GM23338 (cell line): ENCODE data around the gene BBX. TPM values are rescaled to one million over a fixed set of nuclear protein-coding genes. Genes with fewer than 3 reads are reported as not detected.

Experiments used
- ATAC-seq: fragments of 200-7000 bp; cut with Tn5 transposase; 3 replicates; pipeline ENCODE4 v1.9.1; 2020
- DNase-seq: peaks from one replicate; pipeline ENCODE4 v3.0.0-alpha.2; 2015; ENCODE audit warnings: low spot score
- H2AFZ ChIP-seq: fragments of 200-600 bp; sonication (generic); 2 replicates; pipeline ENCODE4 v1.8.0; 2016; ENCODE audit warnings: antibody characterized with exemption, mild to moderate bottlenecking, moderate library complexity
- H3F3A ChIP-seq: fragments of 200-600 bp; sonication (generic); replicated peaks from 2 replicates; pipeline ENCODE4 v1.8.0; 2017; ENCODE audit warnings: antibody characterized with exemption, mixed run types, low read depth
- H3K27ac ChIP-seq: fragments of 200-600 bp; sonication (generic); 2 replicates; pipeline ENCODE4 v1.6.1; 2016; ENCODE audit warnings: low read depth
- H3K27me3 ChIP-seq: fragments of 200-600 bp; sonication (generic); 2 replicates; pipeline ENCODE4 v1.8.0; 2016; ENCODE audit warnings: mild to moderate bottlenecking, mixed run types, moderate library complexity; ENCODE audit not compliant: insufficient read depth
- H3K36me3 ChIP-seq: fragments of 200-600 bp; sonication (generic); 2 replicates; pipeline ENCODE4 v1.8.0; 2016; ENCODE audit warnings: mild to moderate bottlenecking; ENCODE audit not compliant: insufficient read depth
- H3K4me1 ChIP-seq: fragments of 200-600 bp; sonication (generic); 2 replicates; pipeline ENCODE4 v1.8.0; 2016; ENCODE audit warnings: mild to moderate bottlenecking, moderate library complexity; ENCODE audit not compliant: insufficient read depth
- H3K4me2 ChIP-seq: fragments of 200-600 bp; sonication (generic); 2 replicates; pipeline ENCODE4 v1.7.1; 2017; ENCODE audit warnings: mixed run types
- H3K4me3 ChIP-seq: fragments of 200-600 bp; sonication (generic); 2 replicates; pipeline ENCODE4 v1.6.1; 2016; ENCODE audit warnings: mixed run types
- H3K79me2 ChIP-seq: fragments of 200-600 bp; sonication (generic); replicated peaks from 2 replicates; pipeline ENCODE4 v1.8.0; 2017; ENCODE audit warnings: mild to moderate bottlenecking; ENCODE audit not compliant: insufficient read depth
- H3K9me2 ChIP-seq: fragments of 200-600 bp; sonication (generic); 2 replicates; pipeline ENCODE4 v1.8.0; 2017; ENCODE audit not compliant: insufficient read depth
- H4K20me1 ChIP-seq: fragments of 200-600 bp; sonication (generic); replicated peaks from 2 replicates; pipeline ENCODE4 v1.8.0; 2017; ENCODE audit warnings: mild to moderate bottlenecking; ENCODE audit not compliant: insufficient read depth
- H3K27ac Mint-ChIP-seq: 2 replicates; pipeline ENCODE4 v1.8.0; 2020; ENCODE audit warnings: inconsistent platforms, mild to moderate bottlenecking, moderate library complexity, mixed read lengths
- H3K27me3 Mint-ChIP-seq: 3 replicates; pipeline ENCODE4 v1.8.0; 2022; ENCODE audit warnings: low read depth, mild to moderate bottlenecking, moderate library complexity, mixed read lengths, inconsistent platforms; ENCODE audit not compliant: insufficient read depth, poor library complexity
- H3K36me3 Mint-ChIP-seq: 3 replicates; pipeline ENCODE4 v1.8.0; 2021; ENCODE audit warnings: low read depth, mild to moderate bottlenecking, inconsistent platforms, moderate library complexity, mixed read lengths
- H3K4me1 Mint-ChIP-seq: 3 replicates; pipeline ENCODE4 v1.8.0; 2020; ENCODE audit warnings: mild to moderate bottlenecking, inconsistent platforms, mixed read lengths
- H3K4me3 Mint-ChIP-seq: 3 replicates; pipeline ENCODE4 v1.8.0; 2021; ENCODE audit warnings: moderate library complexity, mild to moderate bottlenecking, inconsistent platforms, mixed read lengths
- H3K9me3 Mint-ChIP-seq: 3 replicates; pipeline ENCODE4 v1.8.0; 2020; ENCODE audit warnings: moderate library complexity, mild to moderate bottlenecking, inconsistent platforms, mixed read lengths
- CREB1 ChIP-seq: fragments of 250-450 bp; sonication (Bioruptor Pico); IDR thresholded peaks from 2 replicates; pipeline ENCODE4 v1.5.0; 2020; ENCODE audit warnings: low read depth, mild to moderate bottlenecking, moderate library complexity
- CTCF ChIP-seq, 2 experiments: fragments of 200-600 bp in 1 of 2; sonication (generic) in 1 of 2; conservative IDR thresholded peaks; 2 replicates each; pipeline versions ENCODE4 v1.5.1 to v1.6.1; 2016 to 2017; ENCODE audit warnings: antibody characterized with exemption in 2 of 2, low read depth in 2 of 2, mild to moderate bottlenecking in 2 of 2, moderate library complexity in 1 of 2
- ETS1 ChIP-seq: IDR thresholded peaks from 2 replicates; pipeline ENCODE4 v1.6.1; 2016; ENCODE audit warnings: antibody characterized with exemption
- EZH2 ChIP-seq: fragments of 200-600 bp; sonication (generic); IDR thresholded peaks from one replicate; pipeline ENCODE4 v1.8.0; 2017; ENCODE audit warnings: antibody characterized with exemption, mild to moderate bottlenecking, low read depth; ENCODE audit not compliant: unreplicated experiment
- POLR2AphosphoS5 ChIP-seq: IDR thresholded peaks from 2 replicates; pipeline ENCODE4 v1.6.1; 2016; ENCODE audit warnings: antibody characterized with exemption, low read depth
- STAT1 ChIP-seq: IDR thresholded peaks from one replicate; pipeline ENCODE4 v1.6.1; 2016; ENCODE audit warnings: antibody characterized with exemption; ENCODE audit not compliant: unreplicated experiment
- ZNF462 ChIP-seq: fragments of 250-450 bp; sonication (Bioruptor Pico); IDR thresholded peaks from 2 replicates; pipeline ENCODE4 v1.5.0; 2020; ENCODE audit warnings: mild to moderate bottlenecking, moderate library complexity
- polyA plus RNA-seq: library from polyadenylated mRNA; unstranded; fragments of >200 nt; fragmentation: Nextera tagmentation; extraction: Ambion mirVana; gene quantifications from 2 replicates; pipeline ENCODE4 v1.2.1, GENCODE V29; 2016
- total RNA-seq: library from RNA; depleted of rRNA; stranded (reverse); fragments of >200 nt; shearing (Covaris generic); gene quantifications from 2 replicates; pipeline ENCODE4 v1.2.3, GENCODE V29; 2014

BBX gene
- total and polyA plus RNA-seq, 2 experiments from 2014 or later = 35.2 to 44.1 TPM

- peaks cover 2% of the 10 kb centered on the region; the same call in 1 of the 2 replicates for H4K20me1 ChIP-seq
These were observed 176.9 kb downstream of the BBX start for GRCh38 chr3:107699682-107700081.

GRCh38 chr3:107701299-107701698, 178.5 kb downstream of the BBX start:
- Mint-ChIP-seq H3K36me3 (no peaks in the 10 kb centered on the region; the same call in 2 of the 3 replicates), H3K9me3 (peaks cover 3% of the 10 kb centered on the region; the same call in 2 of the 3 replicates), H3K4me1 (peaks cover 15% of the 10 kb centered on the region), H3K4me3 (no peak overlapping the region), H3K27me3 (peaks cover 2% of the 10 kb centered on the region), H3K27ac (no peak overlapping the region)
- no peak overlapping the region for H3K4me3 ChIP-seq
- peaks cover 6% of the 10 kb centered on the region for H3K4me1 ChIP-seq
- peaks cover 19% of the 10 kb centered on the region for H3K79me2 ChIP-seq
- H3K4me2 ChIP-seq = no peak overlapping the region
- peaks cover 5% of the 10 kb centered on the region; the same call in 1 of the 2 replicates for H3K9me2 ChIP-seq
- H4K20me1 ChIP-seq = peaks cover 3% of the 10 kb centered on the region; the same call in 1 of the 2 replicates
- no peak overlapping the region for H2AFZ ChIP-seq
- no peaks in the 10 kb centered on the region for H3K36me3 ChIP-seq
- DNase-seq (no peak), ATAC-seq (no peak)
- no peaks in the 10 kb centered on the region for H3F3A ChIP-seq
- no peaks in the 10 kb centered on the region for H3K27me3 ChIP-seq
- no peak overlapping the region for H3K27ac ChIP-seq
- TF ChIP-seq ZNF462 (CRISPR knock-in tag) (no peak), ETS1 (no peak), CREB1 (CRISPR knock-in tag) (no peak), EZH2 (no peak)

More at GRCh38 chr3:107699682-107700081, 176.9 kb downstream of the BBX start:
- H2AFZ ChIP-seq = no peak overlapping the region
- Mint-ChIP-seq H3K27me3 (peaks cover 2% of the 10 kb centered on the region), H3K4me3 (no peak overlapping the region), H3K9me3 (peaks cover 6% of the 10 kb centered on the region; the same call in 2 of the 3 replicates), H3K36me3 (no peaks in the 10 kb centered on the region; the same call in 1 of the 3 replicates), H3K4me1 (peaks cover 15% of the 10 kb centered on the region), H3K27ac (no peak overlapping the region)
- DNase-seq (no peak), ATAC-seq (no peak)
- no peak overlapping the region for H3K4me2 ChIP-seq
- TF ChIP-seq STAT1 (no peak), ETS1 (no peak), CTCF (conservative IDR thresholded peaks at IDR 0.05; ENCODE audit: low read depth in 2 of 2) (no peak), POLR2AphosphoS5 (no peak)
- H3K36me3 ChIP-seq = no peaks in the 10 kb centered on the region
- H3F3A ChIP-seq = no peaks in the 10 kb centered on the region
- no peaks in the 10 kb centered on the region for H3K27me3 ChIP-seq
- peaks cover 6% of the 10 kb centered on the region for H3K4me1 ChIP-seq
- peaks cover 19% of the 10 kb centered on the region for H3K79me2 ChIP-seq
- no peak overlapping the region for H3K27ac ChIP-seq
- peaks cover 5% of the 10 kb centered on the region; the same call in 1 of the 2 replicates for H3K9me2 ChIP-seq
- H3K4me3 ChIP-seq = no peak overlapping the region
